Fibroblast of the aortic adventitia (primary cell): Measurements from ENCODE around the gene ZNF548. TPM values are rescaled to one million over a fixed set of nuclear protein-coding genes. Genes with fewer than 3 reads are reported as not detected.

ENCODE experiments used
- DNase-seq: peaks from one replicate; pipeline ENCODE4 v3.0.0-alpha.2; 2010; ENCODE audit warnings: low read depth
- H3K4me3 ChIP-seq: 2 replicates; pipeline ENCODE4 v1.5.1; 2011; ENCODE audit warnings: low read depth, mild to moderate bottlenecking, control low read depth, low read length, moderate library complexity
- CTCF ChIP-seq: IDR thresholded peaks from 2 replicates; pipeline ENCODE4 v1.5.1; 2011; ENCODE audit warnings: mild to moderate bottlenecking, low read length, control low read depth, inconsistent platforms; ENCODE audit not compliant: insufficient read depth
- total RNA-seq: library from RNA; depleted of rRNA; stranded (reverse); fragments of >200 nt; gene quantifications from 2 replicates; pipeline ENCODE4 v1.2.3, GENCODE V29; 2012; ENCODE audit warnings: low replicate concordance

ZNF548 gene
- total RNA-seq, 1 donor: 20.4 TPM

GRCh38 chr19:57441979-57442752, 52.5 kb downstream of the ZNF548 start:
- H3K4me3 ChIP-seq: no peak overlapping the region
- no peak for TF ChIP-seq CTCF
- DNase-seq: no peak

GRCh38 chr19:57443121-57443696, 53.6 kb downstream of the ZNF548 start:
- TF ChIP-seq CTCF: no peak
- no peak for DNase-seq
- no peak overlapping the region for H3K4me3 ChIP-seq

GRCh38 chr19:57452307-57452706, 62.7 kb downstream of the ZNF548 start:
- no peak for TF ChIP-seq CTCF
- no peak for DNase-seq
- H3K4me3 ChIP-seq: no peak overlapping the region

Other genes starting within 250 kb of the ZNF548 start
- not detected in 2 replicates for gene ZIM3, start 244.7 kb upstream of the ZNF548 start, total RNA-seq
- not detected in 2 replicates for gene DUXA, start 222.4 kb upstream of the ZNF548 start, total RNA-seq
- 19.5 and 123 TPM in 2 replicates for gene ZNF264, start 198.4 kb upstream of the ZNF548 start, total RNA-seq
- gene AURKC, start 158.8 kb upstream of the ZNF548 start, total RNA-seq: 0.72 and 1.6 TPM in 2 replicates
- gene ZNF805, start 149.2 kb upstream of the ZNF548 start, total RNA-seq: 23.2 and 32.5 TPM in 2 replicates
- 71.8 and 78.5 TPM in 2 replicates for gene ZNF460, start 109.4 kb upstream of the ZNF548 start, total RNA-seq
- gene ZNF543, start 69.4 kb upstream of the ZNF548 start, total RNA-seq: 5.1 and 9.4 TPM in 2 replicates
- 8.7 and 9.7 TPM in 2 replicates for gene ZNF304, start 38.6 kb upstream of the ZNF548 start, total RNA-seq
- 7.0 and 11.7 TPM in 2 replicates for gene TRAPPC2B, start 26.3 kb upstream of the ZNF548 start, total RNA-seq
- 2.5 and 4.1 TPM in 2 replicates for gene ZNF547, start 26.3 kb upstream of the ZNF548 start, total RNA-seq
- gene ZNF17, start 21.3 kb downstream of the ZNF548 start, total RNA-seq: 11.7 and 11.9 TPM in 2 replicates
- gene ZNF749, start 45.5 kb downstream of the ZNF548 start, total RNA-seq: 1.8 and 7.8 TPM in 2 replicates
- gene VN1R1, start 67.3 kb downstream of the ZNF548 start, total RNA-seq: 0.16 and 0.90 TPM in 2 replicates
- gene ZNF772, start 87.7 kb downstream of the ZNF548 start, total RNA-seq: 6.4 and 17.9 TPM in 2 replicates
- 7.8 and 10.3 TPM in 2 replicates for gene ZNF419, start 97.9 kb downstream of the ZNF548 start, total RNA-seq
- 15.6 and 16.6 TPM in 2 replicates for gene ZNF773, start 110.1 kb downstream of the ZNF548 start, total RNA-seq
- 1.1 and 5.3 TPM in 2 replicates for gene ZNF549, start 137.5 kb downstream of the ZNF548 start, total RNA-seq
- 2.1 and 7.8 TPM in 2 replicates for gene ZNF550, start 170.0 kb downstream of the ZNF548 start, total RNA-seq
- 3.4 and 8.0 TPM in 2 replicates for gene ZNF416, start 189.1 kb downstream of the ZNF548 start, total RNA-seq
- 4.2 and 11.0 TPM in 2 replicates for gene ZIK1, start 194.3 kb downstream of the ZNF548 start, total RNA-seq
- gene ZNF530, start 210.0 kb downstream of the ZNF548 start, total RNA-seq: 1.1 and 5.6 TPM in 2 replicates
- gene ZNF134, start 224.4 kb downstream of the ZNF548 start, total RNA-seq: 18.6 and 19.4 TPM in 2 replicates
- 6.2 and 15.0 TPM in 2 replicates for gene ZNF211, start 243.3 kb downstream of the ZNF548 start, total RNA-seq